Heart right ventricle (tissue), 16 donors: ENCODE data around the gene CD28. TPM values are rescaled to one million over a fixed set of nuclear protein-coding genes. Genes with fewer than 3 reads are reported as not detected.

Experiments
- ATAC-seq, 8 donors: fragments of 200-7000 bp; cut with Tn5 transposase; one replicate each; pipeline ENCODE4 v1.9.1; 2020; ENCODE audit warnings: mild to moderate bottlenecking in 8 of 8, moderate library complexity in 8 of 8, moderate number of reproducible peaks in 1 of 8
- DNase-seq, 2 donors: peaks; one replicate each; pipeline ENCODE4 v3.0.0-alpha.2; 2020
- H3K27ac ChIP-seq, 10 donors: fragments of 200-600 bp; sonication (generic) in 2 of 10; one replicate each; pipeline versions ENCODE4 v1.5.0 to v1.8.0; 2020 to 2022; ENCODE audit warnings: mild to moderate bottlenecking in 3 of 10
- H3K27me3 ChIP-seq, 7 donors: fragments of 200-600 bp; one replicate each; pipeline ENCODE4 v1.8.0; 2021 to 2022; ENCODE audit warnings: mild to moderate bottlenecking in 2 of 7
- H3K36me3 ChIP-seq, 9 donors: fragments of 200-600 bp; sonication (generic) in 1 of 9; one replicate each; pipeline versions ENCODE4 v1.5.0 to v1.8.0; 2020 to 2022; ENCODE audit warnings: mild to moderate bottlenecking in 2 of 9
- H3K4me1 ChIP-seq, 9 donors: fragments of 200-600 bp; sonication (generic) in 1 of 9; one replicate each; pipeline versions ENCODE4 v1.5.0 to v1.8.0; 2020 to 2022; ENCODE audit warnings: mild to moderate bottlenecking in 4 of 9
- H3K4me3 ChIP-seq, 10 donors: fragments of 200-600 bp; sonication (generic) in 2 of 10; one replicate each; pipeline versions ENCODE4 v1.5.0 to v1.8.0; 2020 to 2022; ENCODE audit warnings: mild to moderate bottlenecking in 7 of 10, moderate library complexity in 2 of 10
- H3K9me3 ChIP-seq, 11 donors: fragments of 200-600 bp in 10 of 11; sonication (generic) in 2 of 11; one replicate each; pipeline versions ENCODE4 v1.5.0 to v1.8.0; 2013 to 2022; ENCODE audit warnings: mild to moderate bottlenecking in 2 of 11, control low read depth in 1 of 11, moderate library complexity in 1 of 11
- WGBS, 2 donors: extraction: QIAGEN DNeasy Blood & Tissue Kit; methylation state at CpG; one replicate each; pipeline ENCODE4 v1.1.7; 2013; ENCODE audit warnings: inconsistent platforms in 1 of 2; 5-methylcytosine and 5-hydroxymethylcytosine counted together
- intact Hi-C, 10 donors: fragments of 100-400 bp; cut with DNase I; formaldehyde crosslinking; loops; one replicate each; pipeline versions ENCODE4 v1.11.1 to v1.14.2; 2022
- polyA plus RNA-seq, 2 donors: library from polyadenylated mRNA; stranded (reverse); fragments of 200-250 nt; gene quantifications; one replicate each; pipeline ENCODE4 v1.2.3, GENCODE V29; 2013
- total RNA-seq, 10 donors: library from RNA; stranded (reverse); fragmentation: NEBNext Ultra II Directional in 3 of 10; extraction: Animal tissue kit (Norgen Biotek cat#: 25700) in 3 of 10; gene quantifications; one replicate each; pipeline versions ENCODE4 v1.2.1 to v1.2.4, GENCODE V29; 2021 to 2023
- TF ChIP-seq, protein P1 (sequence below), 9 donors: fragments of 200-600 bp; sonication (generic) in 2 of 9; IDR thresholded peaks; one replicate each; pipeline versions ENCODE4 v1.5.0 to v1.8.0; 2021 to 2022; ENCODE audit warnings: antibody characterized with exemption in 9 of 9, mild to moderate bottlenecking in 5 of 9, moderate library complexity in 1 of 9
- donor health status: Arrhythmogenic right ventricular cardiomyopathy.
- donor health status: ischemic (EF 13 %, LVEDD 7.1; RV severe dilation, severe dysfunction).
- donor health status: healthy with polysubstance abuse.
- donor health status: DM: no; HTN: yes; CAD: no.
- donor health status: DM: no; HTN: no; CAD: no.
- donor health status: ischemic (EF 25% LVEDD 6.9; RV normal size, moderate dysfunction).
- donor health status: ischemic (EF 25% LVEDD 5.7; RV mildly dilated, moderate dysfunction).
- donor health status: healthy.
- donor health status: DM: yes; HTN: yes; CAD: no.
- donor health status: Ischemic cardiomyopathy.
- donor health status: ischemic (EF 35%, LVEDD 5.7; RV mildly dilated, moderate dysfunction).
- donor health status: nonischemic (EF 11% LVEDD 7.7; RV severe dilation, severe dysfunction).
- donor health status: DM: yes; HTN: yes; CAD: no.
- donor health status: PGD.
- donor health status: ischemic (EF 29% LVEDD 5.4; RV normal size, mild dysfunction).
- donor health status: nonischemic (EF 23%, LVEDD 6.1; RV moderate dilation, normal function).

Gene CD28
- total and polyA plus RNA-seq, 12 donors: 0.10 to 5.3 (median 0.69) TPM

DNA sequence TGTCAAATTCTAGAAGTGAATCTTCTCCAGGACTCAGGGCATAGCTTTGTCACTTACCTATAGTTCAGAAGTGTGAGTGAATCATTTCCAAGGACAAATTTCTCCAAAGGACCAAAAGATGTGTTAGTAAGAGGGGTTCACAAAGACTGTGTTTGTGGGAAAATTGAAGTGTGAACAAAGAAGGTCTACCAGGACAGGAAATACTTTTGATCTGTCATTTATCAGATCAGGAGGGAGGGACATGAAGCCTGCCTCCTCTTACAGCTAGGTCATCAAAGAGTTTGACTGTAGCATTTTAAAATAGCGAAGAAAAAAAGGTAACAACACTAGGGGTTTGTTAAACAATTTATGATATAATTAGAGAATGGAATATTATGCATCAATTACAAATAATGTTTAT lies 2.0 kb upstream of the CD28 start:
- DNase-seq: no peak
- no peaks in the 10 kb centered on the region for H3K27me3 ChIP-seq
- no peaks in the 10 kb centered on the region for H3K36me3 ChIP-seq
- TF ChIP-seq, protein P1, sequence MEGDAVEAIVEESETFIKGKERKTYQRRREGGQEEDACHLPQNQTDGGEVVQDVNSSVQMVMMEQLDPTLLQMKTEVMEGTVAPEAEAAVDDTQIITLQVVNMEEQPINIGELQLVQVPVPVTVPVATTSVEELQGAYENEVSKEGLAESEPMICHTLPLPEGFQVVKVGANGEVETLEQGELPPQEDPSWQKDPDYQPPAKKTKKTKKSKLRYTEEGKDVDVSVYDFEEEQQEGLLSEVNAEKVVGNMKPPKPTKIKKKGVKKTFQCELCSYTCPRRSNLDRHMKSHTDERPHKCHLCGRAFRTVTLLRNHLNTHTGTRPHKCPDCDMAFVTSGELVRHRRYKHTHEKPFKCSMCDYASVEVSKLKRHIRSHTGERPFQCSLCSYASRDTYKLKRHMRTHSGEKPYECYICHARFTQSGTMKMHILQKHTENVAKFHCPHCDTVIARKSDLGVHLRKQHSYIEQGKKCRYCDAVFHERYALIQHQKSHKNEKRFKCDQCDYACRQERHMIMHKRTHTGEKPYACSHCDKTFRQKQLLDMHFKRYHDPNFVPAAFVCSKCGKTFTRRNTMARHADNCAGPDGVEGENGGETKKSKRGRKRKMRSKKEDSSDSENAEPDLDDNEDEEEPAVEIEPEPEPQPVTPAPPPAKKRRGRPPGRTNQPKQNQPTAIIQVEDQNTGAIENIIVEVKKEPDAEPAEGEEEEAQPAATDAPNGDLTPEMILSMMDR (IDR thresholded peaks at IDR 0.05): no peak
- H3K9me3 ChIP-seq: peaks cover 0 to 26% (median 8%) of the 10 kb centered on the region in 11 donors
- no peak overlapping the region for H3K4me3 ChIP-seq
- H3K27ac ChIP-seq: no peak overlapping the region
- no peak for ATAC-seq
- H3K4me1 ChIP-seq: no peaks in the 10 kb centered on the region
- intact Hi-C loops: no loop called here
- WGBS, 2 donors: 89 to 97% methylated on average over 1 of the region's 1 CpG

DNA sequence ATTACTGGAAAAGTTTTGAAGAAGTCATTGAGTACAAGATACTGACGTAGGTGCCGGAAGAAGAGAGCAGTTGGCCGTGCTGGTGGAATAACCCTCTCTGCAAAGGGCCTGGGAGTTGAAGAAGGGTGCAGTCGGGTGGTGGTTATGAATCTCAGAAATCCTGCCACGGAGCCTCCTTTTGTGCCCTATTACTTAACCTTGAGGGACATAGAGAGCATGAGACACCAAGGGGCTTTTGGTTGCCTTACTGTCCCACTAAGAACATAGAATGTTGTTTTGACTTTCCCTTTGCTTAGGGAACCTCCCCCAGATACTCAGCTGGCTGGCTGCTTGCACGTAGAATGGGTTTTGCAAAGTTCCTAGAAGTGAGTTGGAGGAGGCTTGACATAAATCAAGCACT lies 1.3 kb upstream of the CD28 start:
- Histone ChIP-seq H3K4me3 (no peak overlapping the region), H3K27ac (peak overlapping the region in 1 of 10 donors; percentile 10), H3K4me1 (peaks cover 0 to 3% (median 0%) of the 10 kb centered on the region in 9 donors), H3K27me3 (no peaks in the 10 kb centered on the region), H3K36me3 (no peaks in the 10 kb centered on the region), H3K9me3 (peaks cover 0 to 26% (median 8%) of the 10 kb centered on the region in 11 donors)
- TF ChIP-seq, protein P1 (IDR thresholded peaks at IDR 0.05): no peak
- DNase-seq (no peak), ATAC-seq (peak in 1 of 8 donors; percentile 18)
- WGBS, 2 donors: 89 to 91% methylated on average over 6 of the region's 6 CpGs
- intact Hi-C loops: no loop called here

DNA sequence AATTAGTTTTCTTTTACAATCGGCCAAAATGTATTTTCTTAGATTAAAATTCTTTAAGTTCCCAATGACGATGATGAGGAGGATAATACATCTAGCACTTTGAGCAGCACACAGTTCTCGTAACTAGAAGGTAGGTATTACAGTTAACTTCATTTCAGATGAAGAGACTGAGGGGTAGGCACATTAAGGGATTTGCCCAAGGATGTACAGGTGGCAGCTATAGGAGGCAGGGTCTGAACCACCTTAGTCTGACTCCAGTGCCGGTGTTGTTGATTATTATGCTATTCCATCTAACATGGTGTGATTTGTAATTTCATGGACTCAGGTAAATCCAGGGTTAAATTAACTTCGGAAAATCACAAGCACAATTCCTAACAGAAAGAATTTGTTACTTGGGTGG lies 1.1 kb downstream of the CD28 start:
- Histone ChIP-seq H3K27ac (peak overlapping the region in 1 of 10 donors; percentile 83), H3K4me1 (peaks cover 0 to 8% (median 0%) of the 10 kb centered on the region in 9 donors), H3K27me3 (no peaks in the 10 kb centered on the region), H3K4me3 (peak overlapping the region in 1 of 10 donors; percentile 37), H3K36me3 (no peaks in the 10 kb centered on the region), H3K9me3 (peaks cover 0 to 12% (median 7%) of the 10 kb centered on the region in 11 donors)
- intact Hi-C loops: no loop called here
- DNase-seq (no peak), ATAC-seq (no peak)
- TF ChIP-seq, protein P1 (IDR thresholded peaks at IDR 0.05): no peak
- WGBS, 2 donors: 93% methylated on average over 5 of the region's 5 CpGs

DNA sequence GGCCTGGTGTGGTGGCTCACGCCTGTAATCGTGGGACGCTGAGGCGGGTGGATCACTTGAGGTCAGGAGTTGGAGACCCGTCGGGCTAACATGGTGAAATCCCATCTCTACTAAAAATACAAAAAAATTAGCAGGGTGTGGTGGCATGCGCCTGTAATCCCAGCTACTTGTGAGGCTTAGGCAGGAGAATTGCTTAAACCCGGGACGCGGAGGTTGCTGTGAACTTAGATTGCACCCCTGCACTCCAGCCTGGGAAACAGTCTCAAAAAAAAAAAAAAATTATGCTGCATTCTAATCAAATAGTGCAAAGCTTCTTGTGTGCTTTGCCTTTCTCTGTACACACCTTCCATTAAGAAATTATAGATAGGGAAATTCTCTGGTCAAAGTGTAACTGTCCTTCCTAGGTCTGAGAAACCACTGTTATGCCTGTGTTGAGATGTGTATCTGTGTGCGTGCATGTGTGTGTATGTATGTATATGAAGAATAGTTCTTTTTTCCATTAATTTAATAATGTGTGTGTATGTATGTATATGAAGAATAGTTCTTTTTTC lies 2.5 kb downstream of the CD28 start:
- WGBS, 2 donors: 93 to 94% methylated on average over 11 of the region's 11 CpGs
- intact Hi-C loops: no loop called here
- Histone ChIP-seq H3K36me3 (no peaks in the 10 kb centered on the region), H3K27ac (peak overlapping the region in 1 of 10 donors; percentile 83), H3K4me1 (peaks cover 0 to 8% (median 0%) of the 10 kb centered on the region in 9 donors), H3K4me3 (peak overlapping the region in 1 of 10 donors; percentile 37), H3K9me3 (no peaks in the 10 kb centered on the region), H3K27me3 (no peaks in the 10 kb centered on the region)
- no peak for DNase-seq
- ATAC-seq: no peak
- TF ChIP-seq, protein P1 (IDR thresholded peaks at IDR 0.05): no peak
